ENCODE results near the gene ARSB. TPM values are rescaled to one million over a fixed set of nuclear protein-coding genes. Genes with fewer than 3 reads are reported as not detected.

Gene ARSB
- total and polyA plus RNA-seq, 10 of the 15 experiments (the other 5 are each of a cell fraction or from before 2014, with no cell fraction given), result 1.2 to 8.2 (median 6.1) TPM

DNA sequence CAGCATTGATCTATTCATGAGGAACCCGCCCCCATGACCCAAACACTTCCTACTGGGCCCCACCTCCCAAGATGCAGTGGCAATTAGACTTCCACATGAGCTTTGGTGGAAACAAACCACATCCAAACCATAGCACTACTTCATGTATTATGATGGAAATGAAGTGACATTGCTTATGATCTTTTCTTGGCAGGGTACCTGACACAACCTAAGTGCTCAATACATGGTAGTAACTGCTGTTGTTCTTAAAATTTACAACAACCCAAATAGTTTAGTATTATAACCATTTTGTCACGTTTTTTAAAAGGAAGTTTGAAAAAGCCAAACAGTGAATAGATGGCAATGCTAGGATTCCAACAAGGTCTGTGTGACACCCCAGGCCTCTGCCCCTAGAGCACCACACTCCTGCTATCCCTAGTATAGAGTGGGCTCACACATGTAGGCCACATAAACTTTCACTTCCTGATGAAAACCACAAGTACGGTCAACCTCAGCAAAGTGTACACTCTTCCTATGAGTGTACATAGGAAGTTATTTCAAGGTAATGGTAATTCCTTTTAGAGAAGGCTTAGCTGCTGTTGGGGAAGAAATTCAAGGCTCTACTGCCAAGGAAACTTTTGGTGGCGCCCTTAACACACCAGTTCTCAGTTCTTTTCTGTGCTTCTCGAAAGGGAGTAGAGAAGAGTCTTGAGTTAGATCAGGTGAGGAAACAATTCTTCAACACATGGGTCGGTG lies 97.6 kb downstream of the ARSB start (continued):
- TF ChIP-seq, protein P1, sequence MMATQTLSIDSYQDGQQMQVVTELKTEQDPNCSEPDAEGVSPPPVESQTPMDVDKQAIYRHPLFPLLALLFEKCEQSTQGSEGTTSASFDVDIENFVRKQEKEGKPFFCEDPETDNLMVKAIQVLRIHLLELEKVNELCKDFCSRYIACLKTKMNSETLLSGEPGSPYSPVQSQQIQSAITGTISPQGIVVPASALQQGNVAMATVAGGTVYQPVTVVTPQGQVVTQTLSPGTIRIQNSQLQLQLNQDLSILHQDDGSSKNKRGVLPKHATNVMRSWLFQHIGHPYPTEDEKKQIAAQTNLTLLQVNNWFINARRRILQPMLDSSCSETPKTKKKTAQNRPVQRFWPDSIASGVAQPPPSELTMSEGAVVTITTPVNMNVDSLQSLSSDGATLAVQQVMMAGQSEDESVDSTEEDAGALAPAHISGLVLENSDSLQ (IDR thresholded peaks at IDR 0.05), result no peak
- TF ChIP-seq ESRRA (IDR thresholded peaks at IDR 0.05; ENCODE audit: low read length) (no peak), ETV6 (conservative IDR thresholded peaks at IDR 0.05 in 1 of 2, IDR thresholded peaks at IDR 0.05 in 1 of 2; ENCODE audit: borderline replicate concordance in 1 of 2, low read depth in 1 of 2) (peak in 1 of 2 experiments; percentile 100; a peak in 2 of 4 replicates), RAD51 (IDR thresholded peaks at IDR 0.05) (no peak), PAX8 (IDR thresholded peaks at IDR 0.05) (0 out of 2 replicates have a peak, but pooled peaks have one; percentile 45), SMAD1 (IDR thresholded peaks at IDR 0.05; ENCODE audit: low read depth, partially characterized antibody) (no peak), ZBED1 (IDR thresholded peaks at IDR 0.05; ENCODE audit: borderline replicate concordance) (peak; percentile 87; the same call in 1 of the 2 replicates), RCOR1 (conservative IDR thresholded peaks at IDR 0.05; ENCODE audit: low read depth, low read length) (no peak), SP1 (IDR thresholded peaks at IDR 0.05; ENCODE audit: low read depth, low read length) (peak; percentile 46), NFYB (IDR thresholded peaks at IDR 0.05; ENCODE audit: insufficient read depth, low read depth, low read length) (no peak)

Data from GM12878 (cell line).